HG02981 (cell line): ENCODE data around the gene FCN1.

ENCODE experiments used
- ATAC-seq: cut with Tn5 transposase; IDR thresholded peaks from one replicate; pipeline ENCODE4 v1.9.1; 2021; ENCODE audit warnings: mild to moderate bottlenecking, moderate library complexity; ENCODE audit not compliant: unreplicated experiment

Gene FCN1

DNA sequence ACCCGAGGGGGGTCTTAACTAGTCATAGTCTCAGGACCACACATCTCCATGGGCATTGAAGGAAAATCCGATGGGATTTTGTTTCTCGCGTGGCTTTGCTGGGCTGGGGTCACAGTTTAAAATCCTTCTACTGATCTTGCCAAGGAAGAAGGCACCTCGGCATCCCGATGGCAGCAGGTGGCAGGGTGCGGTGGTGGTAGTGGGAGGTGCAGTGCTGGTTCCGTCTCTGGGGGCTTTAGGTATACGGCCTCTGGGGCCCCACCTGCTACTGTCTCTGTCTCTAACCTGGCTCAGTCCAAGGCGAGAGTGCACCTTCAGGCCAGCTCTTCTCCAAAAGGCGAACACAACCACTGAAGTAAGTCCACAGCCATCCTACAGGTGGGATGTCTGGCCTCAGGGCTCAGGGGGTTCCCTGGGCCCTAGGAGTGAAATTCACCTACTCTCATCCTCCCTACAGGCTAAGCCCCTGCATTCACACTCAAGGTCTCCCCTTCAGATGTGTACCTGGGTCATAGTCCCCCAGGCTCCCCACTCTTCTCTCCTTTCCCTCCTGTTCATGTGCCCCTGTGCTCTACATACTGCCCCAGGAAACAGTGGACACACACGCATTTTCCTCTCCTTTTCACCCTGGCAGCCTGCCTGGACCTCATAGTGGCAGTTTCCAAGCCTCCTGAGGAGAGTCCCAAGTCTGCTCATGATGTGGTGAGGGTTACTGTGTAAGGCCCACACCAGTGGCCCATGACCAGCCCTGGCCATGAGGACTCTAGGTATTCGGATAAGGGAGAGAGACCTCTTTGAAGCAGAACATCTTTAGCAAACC, 37.8 kb downstream of the FCN1 start:
- ATAC-seq = no peak

DNA sequence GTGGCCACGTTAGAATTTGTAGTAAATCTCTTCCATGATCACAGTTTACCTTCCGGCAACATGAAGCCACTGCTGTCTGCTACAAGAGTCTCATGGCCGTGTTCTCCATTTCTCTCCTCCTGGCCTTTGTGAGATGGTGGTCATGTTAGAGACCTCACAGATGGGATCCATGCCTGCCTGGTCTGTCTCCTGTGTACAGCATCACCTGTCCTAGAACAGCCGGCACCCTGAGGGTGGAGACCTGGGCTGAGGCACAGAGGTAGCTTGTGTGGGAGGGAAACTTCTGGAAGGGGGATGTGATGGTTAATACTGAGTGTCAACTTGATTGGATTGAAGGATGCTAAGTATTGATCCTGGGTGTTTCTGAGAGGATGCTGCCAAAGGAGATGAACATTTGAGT, 40.2 kb downstream of the FCN1 start:
- ATAC-seq = no peak

GRCh38 chr9:134875371-134875770, 42.3 kb downstream of the FCN1 start:
- ATAC-seq = no peak

- no peak for ATAC-seq
These were observed 45.1 kb downstream of the FCN1 start for GRCh38 chr9:134872482-134873231.

GRCh38 chr9:134871697-134872340, 45.9 kb downstream of the FCN1 start:
- ATAC-seq = no peak

- ATAC-seq = no peak
These were observed 46.7 kb downstream of the FCN1 start for GRCh38 chr9:134870746-134871662.

DNA sequence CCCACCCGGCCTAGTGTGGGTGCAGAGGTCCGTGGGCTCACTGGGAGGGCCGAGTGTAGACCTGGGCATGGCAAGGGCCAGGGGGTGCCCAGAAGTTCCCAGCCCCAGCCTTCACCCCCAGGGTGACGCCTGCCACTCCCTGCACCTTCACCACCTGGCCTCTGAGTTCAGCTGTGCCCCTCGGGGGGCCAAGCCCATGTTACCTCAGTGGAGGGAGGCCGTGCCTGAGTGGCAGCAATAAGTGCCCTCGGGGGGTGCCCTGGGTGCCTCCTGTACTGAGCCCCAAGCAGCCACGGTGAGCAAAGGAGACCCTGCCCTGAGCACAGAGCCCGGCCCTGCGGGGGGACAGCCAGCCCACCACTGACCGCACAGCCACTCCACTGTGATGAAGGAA, 47.4 kb downstream of the FCN1 start:
- ATAC-seq = no peak

- no peak for ATAC-seq
These were observed 48.0 kb downstream of the FCN1 start for GRCh38 chr9:134869554-134870300.

- ATAC-seq = no peak
These were observed 48.8 kb downstream of the FCN1 start for GRCh38 chr9:134868751-134869553.

GRCh38 chr9:134867917-134868750, 49.6 kb downstream of the FCN1 start:
- ATAC-seq = no peak

DNA sequence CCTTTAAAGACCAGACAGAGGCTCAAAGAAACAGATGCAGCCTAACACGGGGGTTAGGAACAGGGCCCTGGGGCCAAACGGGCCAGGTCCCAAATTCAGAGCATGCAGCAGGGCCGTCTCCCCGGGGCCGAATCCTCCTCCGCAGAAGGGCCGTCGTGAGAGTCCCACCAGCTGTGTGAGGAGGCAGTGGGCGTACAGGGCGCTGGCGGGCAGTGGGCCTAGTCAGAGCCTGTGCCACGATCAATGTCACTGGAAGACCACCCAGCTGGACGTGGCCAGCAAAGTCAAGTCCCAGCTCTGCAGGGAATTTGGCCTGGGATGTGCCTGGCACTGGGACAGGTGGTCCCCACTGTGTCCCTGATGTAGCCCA, 52.9 kb downstream of the FCN1 start:
- no peak for ATAC-seq

- no peak for ATAC-seq
These were observed 53.5 kb downstream of the FCN1 start for GRCh38 chr9:134863941-134864820.

DNA sequence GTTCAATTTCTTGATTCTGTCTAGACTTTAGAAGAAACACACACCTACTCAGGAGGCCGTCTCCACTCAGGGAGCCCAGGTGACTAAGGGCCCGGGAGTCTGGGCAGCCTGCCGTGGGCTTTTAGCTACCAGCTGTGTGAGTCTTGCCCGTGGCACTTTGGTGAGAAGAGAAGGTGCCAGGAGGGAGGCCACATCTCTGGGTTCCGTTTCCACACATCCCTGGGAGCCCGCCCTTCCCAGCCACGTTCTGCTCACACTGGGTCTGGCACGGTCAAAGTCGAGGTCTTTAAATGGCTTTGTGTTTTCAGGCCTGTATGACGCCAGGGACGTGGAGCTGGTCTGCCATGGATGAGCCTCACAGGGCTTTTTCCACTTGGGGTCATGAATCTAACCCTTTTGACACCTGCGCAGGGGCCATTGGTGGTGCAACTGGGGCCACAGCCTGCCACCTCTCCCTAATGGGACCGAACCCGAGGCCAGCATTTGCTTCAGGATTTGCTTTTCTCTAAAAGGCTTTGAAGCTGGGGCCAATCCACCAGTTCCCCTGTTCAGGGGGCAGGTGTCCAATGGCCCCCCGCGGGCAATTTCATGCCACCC, 54.3 kb downstream of the FCN1 start:
- no peak for ATAC-seq

DNA sequence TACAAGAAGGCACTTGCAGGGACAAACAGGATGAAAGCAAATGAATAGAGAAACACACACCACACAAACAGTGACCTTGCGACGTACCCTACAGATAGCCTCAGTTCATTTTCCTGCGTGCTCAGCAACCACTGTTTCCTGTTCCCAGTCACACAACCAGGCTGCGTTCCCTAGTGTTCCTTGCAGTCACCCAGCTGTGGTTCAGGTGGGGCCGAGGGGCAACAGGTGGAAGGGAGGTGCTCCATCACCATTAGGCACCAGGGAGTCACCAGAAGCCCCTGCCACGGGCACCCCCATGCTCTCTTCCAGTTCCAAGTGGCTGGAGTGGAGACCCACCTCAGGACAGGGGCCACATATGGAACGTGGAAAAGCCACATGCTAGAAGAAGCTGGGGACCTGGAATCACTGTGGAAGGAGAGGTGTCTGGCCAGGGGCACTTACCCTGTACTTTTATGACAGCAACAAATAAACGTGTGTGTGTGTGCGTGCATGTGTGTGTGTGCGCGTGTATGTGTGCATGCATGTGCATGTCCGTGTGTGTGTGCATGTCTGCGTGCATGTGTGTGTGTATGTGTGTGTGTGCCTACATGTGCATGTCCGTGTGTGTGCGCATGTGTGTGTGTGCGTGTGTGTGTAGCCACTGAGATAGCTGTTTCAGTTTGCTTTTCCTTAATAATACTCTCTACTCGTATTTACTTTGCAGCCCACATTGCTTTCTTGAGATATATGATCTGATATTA, 55.9 kb downstream of the FCN1 start:
- ATAC-seq = no peak

GRCh38 chr9:134860510-134860909, 57.2 kb downstream of the FCN1 start:
- ATAC-seq = no peak
